ENCODE data around the gene EVC2. TPM values are rescaled to one million over a fixed set of nuclear protein-coding genes. Genes with fewer than 3 reads are reported as not detected.

Gene EVC2
- total RNA-seq, 1 donor from 2014 or later, result 1.4 TPM

DNA sequence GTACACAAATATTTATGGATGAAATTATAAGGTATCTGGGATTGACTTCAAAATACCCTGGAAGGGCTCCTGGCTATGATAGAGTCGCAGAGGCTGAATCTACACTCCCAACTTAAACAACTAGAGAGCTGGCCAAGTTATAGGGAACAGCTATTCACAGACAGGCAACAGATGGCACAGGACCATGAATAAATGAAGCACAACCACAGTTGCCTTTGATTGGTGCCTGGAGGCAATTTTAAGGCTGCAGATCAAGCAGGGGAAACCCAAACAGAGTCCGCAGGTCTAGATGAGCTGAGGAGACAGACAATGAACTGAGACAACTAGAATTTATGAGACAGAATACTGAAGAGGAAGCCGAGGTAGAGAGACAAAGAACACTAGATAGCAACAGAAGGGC lies 155.9 kb downstream of the EVC2 start:
- DNase-seq, result no peak
- Histone ChIP-seq H3K4me1 (no peaks in the 10 kb centered on the region), H3K36me3 (peaks cover 4% of the 10 kb centered on the region), H3K9me3 (replicated peaks) (peaks cover 32% of the 10 kb centered on the region), H3K27me3 (ENCODE audit: low read depth) (no peaks in the 10 kb centered on the region), H3K4me3 (no peak overlapping the region), H3K27ac (replicated peaks) (no peak overlapping the region)
- intact Hi-C loops (cut with micrococcal nuclease), result no loop called here
- TF ChIP-seq, protein P1, sequence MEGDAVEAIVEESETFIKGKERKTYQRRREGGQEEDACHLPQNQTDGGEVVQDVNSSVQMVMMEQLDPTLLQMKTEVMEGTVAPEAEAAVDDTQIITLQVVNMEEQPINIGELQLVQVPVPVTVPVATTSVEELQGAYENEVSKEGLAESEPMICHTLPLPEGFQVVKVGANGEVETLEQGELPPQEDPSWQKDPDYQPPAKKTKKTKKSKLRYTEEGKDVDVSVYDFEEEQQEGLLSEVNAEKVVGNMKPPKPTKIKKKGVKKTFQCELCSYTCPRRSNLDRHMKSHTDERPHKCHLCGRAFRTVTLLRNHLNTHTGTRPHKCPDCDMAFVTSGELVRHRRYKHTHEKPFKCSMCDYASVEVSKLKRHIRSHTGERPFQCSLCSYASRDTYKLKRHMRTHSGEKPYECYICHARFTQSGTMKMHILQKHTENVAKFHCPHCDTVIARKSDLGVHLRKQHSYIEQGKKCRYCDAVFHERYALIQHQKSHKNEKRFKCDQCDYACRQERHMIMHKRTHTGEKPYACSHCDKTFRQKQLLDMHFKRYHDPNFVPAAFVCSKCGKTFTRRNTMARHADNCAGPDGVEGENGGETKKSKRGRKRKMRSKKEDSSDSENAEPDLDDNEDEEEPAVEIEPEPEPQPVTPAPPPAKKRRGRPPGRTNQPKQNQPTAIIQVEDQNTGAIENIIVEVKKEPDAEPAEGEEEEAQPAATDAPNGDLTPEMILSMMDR (IDR thresholded peaks at IDR 0.05; ENCODE audit: borderline replicate concordance), result no peak

DNA sequence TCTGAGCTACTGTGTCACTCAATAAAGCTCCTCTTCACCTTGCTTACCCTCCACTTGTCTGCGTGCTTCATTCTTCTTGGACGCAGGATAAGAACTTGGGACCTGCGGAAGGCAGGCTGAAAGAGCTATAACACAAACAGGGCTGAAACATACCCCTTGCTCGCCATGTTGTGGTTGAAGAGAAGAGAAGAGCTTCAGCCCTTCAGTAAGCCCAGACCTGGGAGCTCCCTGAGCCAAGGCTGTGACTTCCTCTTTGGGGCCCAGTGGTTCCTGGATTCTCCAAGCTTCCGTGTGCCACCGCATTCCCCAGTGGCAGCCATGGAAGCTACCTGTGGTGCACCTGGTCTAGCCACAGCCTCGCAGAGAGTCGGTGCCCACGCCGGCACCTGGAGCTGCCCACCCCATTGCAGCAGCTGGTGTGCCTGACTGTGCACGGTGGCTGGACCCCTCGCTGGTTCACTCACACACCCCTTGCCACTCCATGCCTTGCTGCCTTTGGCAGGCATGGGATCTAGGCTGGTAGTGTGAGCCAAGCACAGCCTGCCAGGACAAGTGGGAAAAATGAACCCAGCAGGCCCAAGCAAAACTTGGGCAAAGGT lies 160.6 kb downstream of the EVC2 start:
- TF ChIP-seq, protein P1 (IDR thresholded peaks at IDR 0.05; ENCODE audit: borderline replicate concordance), result no peak
- Histone ChIP-seq H3K4me1 (no peaks in the 10 kb centered on the region), H3K27me3 (ENCODE audit: low read depth) (peaks cover 7% of the 10 kb centered on the region), H3K4me3 (no peak overlapping the region), H3K27ac (replicated peaks) (no peak overlapping the region), H3K9me3 (replicated peaks) (peaks cover 29% of the 10 kb centered on the region), H3K36me3 (peaks cover 4% of the 10 kb centered on the region)
- DNase-seq, result no peak
- intact Hi-C loops (cut with micrococcal nuclease), result no loop called here

DNA sequence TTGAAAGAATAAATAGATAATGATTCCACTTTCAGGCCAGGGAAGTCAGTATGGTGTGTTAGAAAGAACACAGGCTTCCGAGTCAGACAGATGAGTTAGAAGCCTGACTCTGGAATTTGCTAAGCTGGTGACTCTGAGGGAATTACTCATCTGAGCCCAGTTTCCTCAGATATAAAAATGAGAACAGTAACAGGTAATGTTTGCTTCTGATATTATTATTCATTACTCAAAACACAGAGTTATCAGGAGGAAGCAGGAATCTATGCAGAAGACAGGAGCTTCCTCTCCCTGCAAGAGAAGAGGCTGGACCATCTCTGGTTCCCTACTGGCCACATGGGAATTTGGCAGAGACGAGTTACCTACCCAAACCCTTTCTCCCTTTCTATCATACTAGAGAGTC lies 163.1 kb downstream of the EVC2 start:
- Histone ChIP-seq H3K4me3 (no peak overlapping the region), H3K4me1 (no peaks in the 10 kb centered on the region), H3K27ac (replicated peaks) (no peak overlapping the region), H3K36me3 (no peaks in the 10 kb centered on the region), H3K9me3 (replicated peaks) (peaks cover 24% of the 10 kb centered on the region), H3K27me3 (ENCODE audit: low read depth) (peaks cover 18% of the 10 kb centered on the region)
- TF ChIP-seq, protein P1 (IDR thresholded peaks at IDR 0.05; ENCODE audit: borderline replicate concordance), result no peak
- intact Hi-C loops (cut with micrococcal nuclease), result no loop called here
- no peak for DNase-seq

DNA sequence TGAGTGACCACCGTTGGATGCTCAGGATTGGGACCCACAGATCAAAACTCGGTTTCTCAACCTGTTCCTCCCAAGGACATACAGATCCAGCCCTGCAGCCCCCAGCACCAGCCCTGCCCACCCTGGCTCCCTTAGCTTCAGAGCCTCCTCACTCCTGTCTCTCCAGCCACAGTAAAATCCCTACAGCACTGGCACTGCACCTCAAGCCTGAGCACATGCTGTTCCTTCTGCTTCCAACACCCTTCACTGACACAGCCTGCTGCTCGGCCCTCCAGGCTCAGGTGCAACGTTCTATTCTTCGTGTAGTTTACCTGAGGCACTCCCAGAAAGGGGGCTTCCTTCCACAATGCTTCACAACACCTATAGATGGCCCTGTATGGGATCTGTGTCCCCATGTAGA lies 163.6 kb downstream of the EVC2 start:
- H3K9me3 ChIP-seq (replicated peaks), result peaks cover 19% of the 10 kb centered on the region
- TF ChIP-seq, protein P1 (IDR thresholded peaks at IDR 0.05; ENCODE audit: borderline replicate concordance), result no peak
- no peak overlapping the region for H3K27ac ChIP-seq (replicated peaks)
- intact Hi-C loops (cut with micrococcal nuclease), result no loop called here
- H3K4me1 ChIP-seq, result no peaks in the 10 kb centered on the region
- no peak for DNase-seq
- H3K4me3 ChIP-seq, result no peak overlapping the region
- no peaks in the 10 kb centered on the region for H3K36me3 ChIP-seq
- H3K27me3 ChIP-seq (ENCODE audit: low read depth), result peaks cover 18% of the 10 kb centered on the region

DNA sequence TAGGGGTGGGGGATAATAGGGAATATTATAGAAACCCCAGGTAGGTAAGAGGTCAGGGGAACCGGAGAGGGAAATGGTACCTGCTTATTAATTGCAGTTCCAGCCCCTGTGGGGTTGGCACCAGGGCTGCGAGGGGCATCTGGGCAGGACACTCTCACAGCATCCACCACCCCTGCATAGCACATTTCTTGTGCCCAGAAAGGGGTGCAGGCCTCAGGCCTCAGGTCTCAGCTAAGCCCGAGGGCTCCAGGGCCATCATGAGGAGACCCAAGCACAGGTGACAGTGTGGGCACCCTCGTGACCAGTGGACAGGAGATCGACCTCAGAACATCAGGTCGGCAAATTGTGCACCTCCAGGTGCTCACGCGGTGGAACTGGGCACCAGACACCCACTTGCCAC lies 164.7 kb downstream of the EVC2 start:
- Histone ChIP-seq H3K4me1 (no peaks in the 10 kb centered on the region), H3K9me3 (replicated peaks) (peaks cover 11% of the 10 kb centered on the region), H3K36me3 (no peaks in the 10 kb centered on the region), H3K27ac (replicated peaks) (no peak overlapping the region), H3K27me3 (ENCODE audit: low read depth) (peaks cover 18% of the 10 kb centered on the region), H3K4me3 (no peak overlapping the region)
- intact Hi-C loops (cut with micrococcal nuclease), result no loop called here
- TF ChIP-seq, protein P1 (IDR thresholded peaks at IDR 0.05; ENCODE audit: borderline replicate concordance), result no peak
- DNase-seq, result no peak

All from left ventricle myocardium inferior (tissue), 1 donor.